SK-N-SH (cell line): ENCODE data around the gene SH2B2.

ENCODE experiments used
- CTCF ChIP-seq: fragments of 200-600 bp; sonication (generic); IDR thresholded peaks from 2 replicates; pipeline ENCODE4 v1.6.1; 2017; ENCODE audit warnings: antibody characterized with exemption, mild to moderate bottlenecking, moderate library complexity
- EP300 ChIP-seq, 2 experiments: IDR thresholded peaks; 2 replicates each; pipeline versions ENCODE4 v1.4.0 to v1.6.1; 2012; ENCODE audit warnings: borderline replicate concordance in 1 of 2, low read depth in 1 of 2, low read length in 1 of 2
- EZH2phosphoT487 ChIP-seq: fragments of 200-600 bp; sonication (generic); IDR thresholded peaks from 2 replicates; pipeline ENCODE4 v1.6.1; 2017; ENCODE audit warnings: low read depth, mixed run types, mild to moderate bottlenecking, antibody characterized with exemption, moderate library complexity, borderline replicate concordance
- JUND ChIP-seq: IDR thresholded peaks from 2 replicates; pipeline ENCODE4 v1.4.0; 2012
- NRF1 ChIP-seq: IDR thresholded peaks from 2 replicates; pipeline ENCODE4 v1.6.1; 2012; ENCODE audit warnings: low read depth, mild to moderate bottlenecking, low read length
- POLR2AphosphoS5 ChIP-seq: IDR thresholded peaks from 2 replicates; pipeline ENCODE4 v1.6.1; 2012; ENCODE audit warnings: low read depth, low read length
- RCOR1 ChIP-seq: fragments of 150-350 bp; IDR thresholded peaks from 2 replicates; pipeline ENCODE4 v1.6.1; 2017; ENCODE audit warnings: antibody characterized with exemption, low read length
- REST ChIP-seq: IDR thresholded peaks from 2 replicates; pipeline ENCODE4 v1.6.1; 2012; ENCODE audit warnings: mild to moderate bottlenecking, low read depth, low read length, moderate library complexity
- RFX5 ChIP-seq: IDR thresholded peaks from 2 replicates; pipeline ENCODE4 v1.6.1; 2012; ENCODE audit warnings: mild to moderate bottlenecking, improper control_type of control experiment, low read length
- TAF1 ChIP-seq: IDR thresholded peaks from 2 replicates; pipeline ENCODE4 v1.6.1; 2012; ENCODE audit warnings: low read depth, mild to moderate bottlenecking, low read length, moderate library complexity, borderline replicate concordance
- USF2 ChIP-seq: fragments of 150-350 bp; IDR thresholded peaks from 2 replicates; pipeline ENCODE4 v1.6.1; 2017; ENCODE audit warnings: antibody characterized with exemption, low read length, low read depth, borderline replicate concordance
- YY1 ChIP-seq: IDR thresholded peaks from 2 replicates; pipeline ENCODE4 v1.4.0; 2012; ENCODE audit warnings: low read depth, mild to moderate bottlenecking

- TF ChIP-seq POLR2AphosphoS5 (no peak), YY1 (no peak), CTCF (no peak), TAF1 (no peak), USF2 (no peak), REST (no peak), EZH2phosphoT487 (no peak), RFX5 (no peak), NRF1 (no peak), JUND (no peak), RCOR1 (no peak), EP300 (IDR thresholded peaks at IDR 0.05; ENCODE audit: borderline replicate concordance in 1 of 2, low read depth in 1 of 2, low read length in 1 of 2) (no peak)
Observed at GRCh38 chr7:102253066-102253972, 33.3 kb upstream of the SH2B2 start.
